HepG2 (cell line): Measurements from ENCODE around the gene ULK4. TPM values are rescaled to one million over a fixed set of nuclear protein-coding genes. Genes with fewer than 3 reads are reported as not detected.
"Not testable (repeated sequence)": the region's sequence is repeated elsewhere in the genome, so short reads cannot be mapped to it uniquely, and the experiment has no call there.

ENCODE experiments used
- ATAC-seq: fragments of 200-7000 bp; cut with Tn5 transposase; 3 replicates; pipeline ENCODE4 v1.9.1; 2020; ENCODE audit warnings: mild to moderate bottlenecking, moderate library complexity
- BruUV-seq: library from RNA; stranded (reverse); fragments of 400-500 nt; replicated peaks from 2 replicates; lab custom pipeline; 2021; lab: Mats Ljungman, UMichigan
- CTCF ChIA-PET: fragments of 300-600 bp; formaldehyde crosslinking; extraction: SDS; loops from one replicate; lab custom pipeline; 2021; ENCODE audit warnings: low total read pairs, inconsistent platforms, low intra/inter-chr PET ratio; lab: Yijun Ruan, JAX
- POLR2A ChIA-PET: fragments of 350-600 bp; sonication (Branson Sonifier 250); formaldehyde crosslinking; loops from one replicate; lab custom pipeline; 2020; ENCODE audit warnings: antibody characterized with exemption, inconsistent platforms; lab: Yijun Ruan, JAX
- DNase-seq: peaks from one replicate; pipeline ENCODE4 v3.0.0-alpha.2; 2015; ENCODE audit warnings: low spot score
- FAIRE-seq: peaks from 3 replicates; lab custom pipeline; 2011; peaks lifted over from hg19 to GRCh38; lab: Jason Lieb, UNC
- H2AFZ ChIP-seq: one replicate; pipeline ENCODE4 v1.6.1; 2011; ENCODE audit warnings: low read length, inconsistent platforms
- H3K27ac ChIP-seq: fragments of 300-600 bp; 3 replicates; pipeline ENCODE4 v1.8.0; 2011; ENCODE audit warnings: mixed run types, mild to moderate bottlenecking, mixed read lengths, low read length, inconsistent platforms; ENCODE audit not compliant: insufficient read depth; ENCODE audit errors: extremely low read length
- H3K27me3 ChIP-seq, 2 experiments: fragments of 200-600 bp in 1 of 2; 2 replicates in 1 of 2; 3 replicates in 1 of 2; pipeline versions ENCODE4 v1.6.0 to v1.8.0; 2011; ENCODE audit warnings: low read length in 2 of 2, mild to moderate bottlenecking in 2 of 2, moderate library complexity in 2 of 2, inconsistent platforms in 1 of 2; ENCODE audit not compliant: insufficient read depth in 2 of 2, control insufficient read depth in 1 of 2
- H3K36me3 ChIP-seq, 2 experiments: fragments of 200-600 bp in 1 of 2; replicated peaks in 1 of 2; 2 replicates in 1 of 2; 3 replicates in 1 of 2; pipeline versions ENCODE4 v1.5.1 to v1.8.0; 2011; ENCODE audit warnings: low read length in 2 of 2, inconsistent platforms in 1 of 2; ENCODE audit not compliant: insufficient read depth in 2 of 2, control insufficient read depth in 1 of 2
- H3K4me1 ChIP-seq: 2 replicates; pipeline ENCODE4 v1.5.1; 2012; ENCODE audit warnings: low read length, inconsistent platforms; ENCODE audit not compliant: insufficient read depth
- H3K4me2 ChIP-seq: 2 replicates; pipeline ENCODE4 v1.6.0; 2011; ENCODE audit warnings: low read depth, low read length, inconsistent platforms
- H3K4me3 ChIP-seq, 3 experiments: fragments of 200-600 bp in 1 of 3; sonication (generic), shearing (Covaris generic) in 1 of 3; replicated peaks in 1 of 3; 2 replicates each; pipeline ENCODE4 v1.5.1; 2011 to 2016; ENCODE audit warnings: low read length in 3 of 3, inconsistent platforms in 2 of 3, low read depth in 2 of 3, mild to moderate bottlenecking in 2 of 3, control low read depth in 1 of 3, mixed read lengths in 1 of 3; ENCODE audit not compliant: insufficient read depth in 1 of 3
- H3K79me2 ChIP-seq: one replicate; pipeline ENCODE4 v1.6.1; 2011; ENCODE audit warnings: low read length, inconsistent platforms; ENCODE audit not compliant: insufficient read depth
- H3K9ac ChIP-seq: 2 replicates; pipeline ENCODE4 v1.6.0; 2011; ENCODE audit warnings: mild to moderate bottlenecking, low read depth, low read length, inconsistent platforms; ENCODE audit not compliant: insufficient read depth
- H3K9me3 ChIP-seq: 2 replicates; pipeline ENCODE4 v1.5.1; 2012; ENCODE audit warnings: mild to moderate bottlenecking, low read length
- H4K20me1 ChIP-seq: 2 replicates; pipeline ENCODE4 v1.6.0; 2011; ENCODE audit warnings: inconsistent platforms, mild to moderate bottlenecking, low read length, moderate library complexity; ENCODE audit not compliant: insufficient read depth
- ARID5B ChIP-seq: IDR thresholded peaks from 2 replicates; pipeline ENCODE4 v1.4.0; 2020; ENCODE audit warnings: mild to moderate bottlenecking, missing genetic modification reagents
- FOXA1 ChIP-seq, 2 experiments: fragments of 450-650 bp in 1 of 2; sonication (generic) in 1 of 2; formaldehyde crosslinking in 1 of 2; IDR thresholded peaks; 2 replicates each; pipeline versions ENCODE4 v1.4.0 to v1.6.1; 2016 to 2020; ENCODE audit warnings: missing genetic modification reagents in 1 of 2
- FOXA3 ChIP-seq: IDR thresholded peaks from 2 replicates; pipeline ENCODE4 v1.6.1; 2016; ENCODE audit warnings: missing genetic modification reagents, missing compliant biosample characterization
- GATAD2A ChIP-seq: IDR thresholded peaks from 2 replicates; pipeline ENCODE4 v1.6.1; 2016
- PAXIP1 ChIP-seq: sonication (generic); formaldehyde crosslinking; conservative IDR thresholded peaks from 2 replicates; pipeline ENCODE4 v1.4.0; 2020; ENCODE audit warnings: mild to moderate bottlenecking, missing genetic modification reagents, moderate library complexity
- SOX6 ChIP-seq, 2 experiments: fragments of 450-650 bp in 1 of 2; sonication (generic) in 1 of 2; formaldehyde crosslinking in 1 of 2; IDR thresholded peaks; 2 replicates each; pipeline versions ENCODE4 v1.4.0 to v1.6.1; 2017 to 2020; ENCODE audit warnings: antibody characterized with exemption in 1 of 2, mild to moderate bottlenecking in 1 of 2, missing genetic modification reagents in 1 of 2
- SP4 ChIP-seq: sonication (generic); formaldehyde crosslinking; IDR thresholded peaks from 2 replicates; pipeline ENCODE4 v1.8.1; 2023; ENCODE audit warnings: mild to moderate bottlenecking, missing genetic modification reagents
- TBX2 ChIP-seq: sonication (generic); formaldehyde crosslinking; IDR thresholded peaks from 2 replicates; pipeline ENCODE4 v1.5.0; 2020; ENCODE audit warnings: missing genetic modification reagents, mild to moderate bottlenecking, borderline replicate concordance
- TEAD3 ChIP-seq: optimal IDR thresholded peaks from 2 replicates; pipeline ENCODE3; 2016; ENCODE audit warnings: borderline replicate concordance
- ZBTB7B ChIP-seq: sonication (generic); formaldehyde crosslinking; IDR thresholded peaks from 2 replicates; pipeline ENCODE4 v1.4.0; 2020; ENCODE audit warnings: missing genetic modification reagents
- ZMYM4 ChIP-seq: sonication (generic); formaldehyde crosslinking; IDR thresholded peaks from 2 replicates; pipeline ENCODE4 v1.8.1; 2023; ENCODE audit warnings: mild to moderate bottlenecking, missing genetic modification reagents
- ZNF292 ChIP-seq: sonication (generic); formaldehyde crosslinking; IDR thresholded peaks from 2 replicates; pipeline ENCODE4 v1.8.1; 2022; ENCODE audit warnings: mild to moderate bottlenecking, low read depth, missing genetic modification reagents, borderline replicate concordance
- WGBS: methylation state at CpG from one replicate; pipeline ENCODE4 v1.1.6; 2017; ENCODE audit warnings: low lambda C conversion rate; 5-methylcytosine and 5-hydroxymethylcytosine counted together
- in situ Hi-C: cut with HindIII; loops from 2 replicates; pipeline ENCODE4 v1.10.0; 2017; ENCODE audit warnings: low pct_unique_long_range_greater_than_20kb; ENCODE audit not compliant: extremely low pct_ligation_motif_present
- intact Hi-C: fragments of 100-400 bp; cut with micrococcal nuclease; formaldehyde crosslinking; loops from one replicate; pipeline ENCODE4 v1.10.0; 2022; ENCODE audit not compliant: unreplicated experiment
- polyA plus RNA-seq, 8 experiments: library from polyadenylated mRNA; depleted of rRNA in 3 of 8; stranded (reverse) in 7 of 8; unstranded in 1 of 8; fragments of >200 nt; fragmentation: Illumina TruSeq in 4 of 8; extraction: Trizol in 4 of 8; gene quantifications; 2 replicates each; pipeline versions ENCODE4 v1.2.1 to v1.2.3, GENCODE V29; 2011 to 2016; ENCODE audit warnings: low read depth in 4 of 8, missing spikeins in 1 of 8, mixed read lengths in 1 of 8; ENCODE audit not compliant: insufficient read depth in 1 of 8
- total RNA-seq, 5 experiments: library from RNA; depleted of rRNA; stranded (reverse); fragments of >200 nt; fragmentation: Illumina TruSeq; extraction: Trizol; gene quantifications; 2 replicates each; pipeline ENCODE4 v1.2.3, GENCODE V29; 2016; ENCODE audit warnings: low read depth in 1 of 5

ULK4 gene
- total and polyA plus RNA-seq, 2 of the 13 experiments (the other 11 are each of a cell fraction or from before 2014, with no cell fraction given) = 6.7 to 11.8 TPM

GRCh38 chr3:41370765-41371535 lies 591.0 kb downstream of the ULK4 start:
- H3K36me3 ChIP-seq; H3K79me2 ChIP-seq; H4K20me1 ChIP-seq; H2AFZ ChIP-seq; H3K9ac ChIP-seq; H3K27me3 ChIP-seq; intact Hi-C loops; BruUV-seq; H3K27ac ChIP-seq; CTCF ChIA-PET; POLR2A ChIA-PET; H3K4me3 ChIP-seq; FAIRE-seq; H3K9me3 ChIP-seq; in situ Hi-C loops; TF ChIP-seq SOX6, FOXA1 (IDR thresholded peaks at IDR 0.05): not testable (repeated sequence)
- peaks cover 24% of the 10 kb centered on the region for H3K4me1 ChIP-seq
- ATAC-seq (peak; percentile 67), DNase-seq (peak; percentile 46)
- peak overlapping the region; percentile 51 for H3K4me2 ChIP-seq
- 50% methylated on average over 5 of the region's 11 CpGs for WGBS
- peak; percentile 42; the same call in 1 of the 2 replicates for TF ChIP-seq SOX6 (CRISPR knock-in tag; IDR thresholded peaks at IDR 0.05)
- TF ChIP-seq ARID5B (CRISPR knock-in tag) = peak; percentile 57; the same call in 1 of the 2 replicates
- peak; percentile 56; the same call in 1 of the 2 replicates for TF ChIP-seq PAXIP1 (CRISPR knock-in tag)
- TF ChIP-seq SP4 (CRISPR knock-in tag) = peak; percentile 33; the same call in 1 of the 2 replicates
- TF ChIP-seq ZBTB7B (CRISPR knock-in tag) = peak; percentile 71; the same call in 1 of the 2 replicates
- peak; percentile 72 for TF ChIP-seq ZNF292 (CRISPR knock-in tag)
- TF ChIP-seq ZMYM4 = peak; percentile 63
- peak; percentile 49; the same call in 1 of the 2 replicates for TF ChIP-seq FOXA1 (CRISPR knock-in tag; IDR thresholded peaks at IDR 0.05)
- TF ChIP-seq GATAD2A (CRISPR knock-in tag) = 0 out of 2 replicates have a peak, but pooled peaks have one; percentile 21
- peak; percentile 25 for TF ChIP-seq TEAD3 (CRISPR knock-in tag)
- TF ChIP-seq FOXA3 (CRISPR knock-in tag) = peak; percentile 50; the same call in 1 of the 2 replicates
- TF ChIP-seq TBX2 (CRISPR knock-in tag) = peak; percentile 56; the same call in 1 of the 2 replicates
